ENCODE results near the gene SLC25A11.

DNA sequence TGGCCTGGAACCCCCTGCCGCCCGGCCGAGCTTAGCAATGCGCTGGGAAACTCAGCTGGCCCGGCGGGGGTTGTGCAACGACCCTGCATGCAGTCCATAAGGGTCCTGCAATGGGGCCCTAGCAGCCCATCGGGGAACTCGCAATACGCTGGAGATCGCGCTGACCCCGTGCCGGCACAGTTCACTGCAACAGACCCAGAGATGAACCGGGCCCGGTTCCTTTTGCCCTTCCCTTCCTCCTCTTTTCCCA lies 375 bp downstream of the SLC25A11 start:
- TF ChIP-seq POLR2A (IDR thresholded peaks at IDR 0.05; ENCODE audit: low read depth, low read length): no peak
- TF ChIP-seq TAF1 (IDR thresholded peaks at IDR 0.05; ENCODE audit: low read depth, low read length): no peak
- no peak for TF ChIP-seq POLR2AphosphoS5 (IDR thresholded peaks at IDR 0.05; ENCODE audit: low read depth, low read length)
- TF ChIP-seq SPI1 (IDR thresholded peaks at IDR 0.05; ENCODE audit: low read depth, low read length): no peak
- TF ChIP-seq POU2F2 (IDR thresholded peaks at IDR 0.05; ENCODE audit: low read depth, low read length): no peak
